ENCODE results near the gene PACC1. TPM values are rescaled to one million over a fixed set of nuclear protein-coding genes. Genes with fewer than 3 reads are reported as not detected.

Gene PACC1
- 9.8 and 10.8 TPM in 2 replicates for total RNA-seq

GRCh38 chr1:212414328-212415106 is at the start of gene PACC1:
TSS of gene PACC1 (minus strand) at chr1:212414886. CDS start at chr1:212414757, 129 bp downstream.

GRCh38 chr1:212432661-212433576 is 18.2 kb upstream of the PACC1 start, which contains the start of gene NENF:
TSS of gene NENF (plus strand) at chr1:212432920. CDS start at chr1:212432944, 24 bp downstream.

Other genes starting within 250 kb of the PACC1 start
- 15.3 and 17.1 TPM in 2 replicates for gene PPP2R5A, start 129.5 kb downstream of the PACC1 start, total RNA-seq
- 78.5 and 85.7 TPM in 2 replicates for gene NENF, start 18.0 kb upstream of the PACC1 start, total RNA-seq
- gene ATF3, start 193.9 kb upstream of the PACC1 start, total RNA-seq: 4.3 and 6.6 TPM in 2 replicates